CD4-positive, alpha-beta T cell treated with Interleukin-10 for 1 hour (primary cell): ENCODE data around the gene CCDC117.
A peak's percentile ranks its signal among the peaks of the same experiment; 100 is the strongest.
"Not testable (repeated sequence)": the region's sequence is repeated elsewhere in the genome, so short reads cannot be mapped to it uniquely, and the experiment has no call there.

Source experiments
- DNase-seq: peaks from one replicate; pipeline ENCODE4 v3.0.0-alpha.2; 2020

CCDC117 gene

GRCh38 chr22:28805426-28805825 is 32.9 kb downstream of the CCDC117 start:
- DNase-seq: not testable (repeated sequence)

- no peak for DNase-seq
Observed at GRCh38 chr22:28808716-28809355, 36.3 kb downstream of the CCDC117 start.

GRCh38 chr22:28810821-28811491 is 38.5 kb downstream of the CCDC117 start:
- peak; percentile 54 for DNase-seq

GRCh38 chr22:28812516-28812915 is 40.0 kb downstream of the CCDC117 start:
- no peak for DNase-seq

GRCh38 chr22:28813772-28814518 is 41.5 kb downstream of the CCDC117 start:
- DNase-seq: no peak

GRCh38 chr22:28815111-28815510 is 42.6 kb downstream of the CCDC117 start:
- DNase-seq: no peak

GRCh38 chr22:28815729-28816128 is 43.2 kb downstream of the CCDC117 start:
- DNase-seq: no peak

GRCh38 chr22:28817064-28817463 is 44.6 kb downstream of the CCDC117 start:
- DNase-seq: no peak

GRCh38 chr22:28817919-28818859 is 45.7 kb downstream of the CCDC117 start:
- no peak for DNase-seq

GRCh38 chr22:28819253-28820096 is 47.0 kb downstream of the CCDC117 start:
- no peak for DNase-seq

- no peak for DNase-seq
Observed at GRCh38 chr22:28820885-28821284, 48.4 kb downstream of the CCDC117 start.

- no peak for DNase-seq
Observed at GRCh38 chr22:28821452-28821851, 49.0 kb downstream of the CCDC117 start.

- peak; percentile 41 for DNase-seq
Observed at GRCh38 chr22:28822930-28823551, 50.5 kb downstream of the CCDC117 start.

GRCh38 chr22:28824455-28824854 is 52.0 kb downstream of the CCDC117 start:
- not testable (repeated sequence) for DNase-seq

GRCh38 chr22:28826430-28826829 is 53.9 kb downstream of the CCDC117 start:
- not testable (repeated sequence) for DNase-seq

- no peak for DNase-seq
Observed at GRCh38 chr22:28826921-28827320, 54.4 kb downstream of the CCDC117 start.

- DNase-seq: peak; percentile 84
Observed at GRCh38 chr22:28829358-28830181, 57.1 kb downstream of the CCDC117 start.

- DNase-seq: no peak
Observed at GRCh38 chr22:28830441-28830840, 57.9 kb downstream of the CCDC117 start.

- no peak for DNase-seq
Observed at GRCh38 chr22:28831140-28832072, 58.9 kb downstream of the CCDC117 start.
